Uterus (tissue), 4 donors: ENCODE results near the gene SMARCAD1. TPM values are rescaled to one million over a fixed set of nuclear protein-coding genes. Genes with fewer than 3 reads are reported as not detected.
"Not testable (repeated sequence)": the region's sequence is repeated elsewhere in the genome, so short reads cannot be mapped to it uniquely, and the experiment has no call there.

Experiments
- DNase-seq, 2 donors: peaks; one replicate each; pipeline ENCODE4 v3.0.0-alpha.2; 2019 to 2020
- H3K27ac ChIP-seq, 2 donors: fragments of 200-600 bp; sonication (generic); 1 replicate in 1 of 2; 2 replicates in 1 of 2; pipeline ENCODE4 v1.5.1; 2016 to 2018
- H3K27me3 ChIP-seq, 2 donors: fragments of 200-600 bp; sonication (generic); one replicate each; pipeline ENCODE4 v1.5.1; 2018 to 2019; ENCODE audit warnings: control low read depth in 1 of 2
- H3K36me3 ChIP-seq, 2 donors: fragments of 200-600 bp; sonication (generic); one replicate each; pipeline ENCODE4 v1.5.1; 2019; ENCODE audit warnings: control low read depth in 1 of 2
- H3K4me1 ChIP-seq, 2 donors: fragments of 200-600 bp; sonication (generic); one replicate each; pipeline ENCODE4 v1.5.1; 2018 to 2019; ENCODE audit warnings: control low read depth in 1 of 2
- H3K4me3 ChIP-seq, 2 donors: fragments of 200-600 bp; sonication (generic); 1 replicate in 1 of 2; 2 replicates in 1 of 2; pipeline ENCODE4 v1.5.1; 2018 to 2019; ENCODE audit warnings: mild to moderate bottlenecking in 1 of 2
- H3K9me3 ChIP-seq, 2 donors: fragments of 200-600 bp; sonication (generic); one replicate each; pipeline ENCODE4 v1.5.1; 2019; ENCODE audit warnings: control low read depth in 1 of 2
- POLR2A ChIP-seq, 2 donors: fragments of 450-650 bp; IDR thresholded peaks; one replicate each; pipeline ENCODE4 v1.6.1; 2016; ENCODE audit warnings: antibody characterized with exemption in 2 of 2, mild to moderate bottlenecking in 1 of 2, moderate library complexity in 1 of 2
- intact Hi-C: fragments of 100-400 bp; cut with DNase I; formaldehyde crosslinking; loops from one replicate; pipeline ENCODE4 v1.15.1; 2023; ENCODE audit warnings: low total_unique reads
- total RNA-seq, 4 donors: library from RNA; depleted of rRNA in 3 of 4; stranded (reverse); fragments of >200 nt in 3 of 4; gene quantifications; one replicate each; pipeline versions ENCODE4 v1.1.0 to v1.2.4, GENCODE V29; 2014 to 2023
- TF ChIP-seq, protein P1 (sequence below), 4 experiments: fragments of 200-600 bp in 2 of 4; fragments of 450-650 bp in 2 of 4; sonication (generic) in 2 of 4; IDR thresholded peaks; one replicate each; pipeline ENCODE4 v1.5.1; 2016 to 2019; ENCODE audit warnings: antibody characterized with exemption in 4 of 4, mild to moderate bottlenecking in 2 of 4, moderate library complexity in 1 of 4
- donor health status: DM: yes; HTN: yes; CAD: no.

The SMARCAD1 gene
- total RNA-seq, 4 donors from 2014 or later: 14.9 to 84.9 (median 23.5) TPM

- no peaks in the 10 kb centered on the region for H3K36me3 ChIP-seq
- no peaks in the 10 kb centered on the region for H3K27me3 ChIP-seq
- no peak overlapping the region for H3K27ac ChIP-seq
- intact Hi-C loops: no loop called here
- H3K4me3 ChIP-seq: no peak overlapping the region
- TF ChIP-seq, protein P1, sequence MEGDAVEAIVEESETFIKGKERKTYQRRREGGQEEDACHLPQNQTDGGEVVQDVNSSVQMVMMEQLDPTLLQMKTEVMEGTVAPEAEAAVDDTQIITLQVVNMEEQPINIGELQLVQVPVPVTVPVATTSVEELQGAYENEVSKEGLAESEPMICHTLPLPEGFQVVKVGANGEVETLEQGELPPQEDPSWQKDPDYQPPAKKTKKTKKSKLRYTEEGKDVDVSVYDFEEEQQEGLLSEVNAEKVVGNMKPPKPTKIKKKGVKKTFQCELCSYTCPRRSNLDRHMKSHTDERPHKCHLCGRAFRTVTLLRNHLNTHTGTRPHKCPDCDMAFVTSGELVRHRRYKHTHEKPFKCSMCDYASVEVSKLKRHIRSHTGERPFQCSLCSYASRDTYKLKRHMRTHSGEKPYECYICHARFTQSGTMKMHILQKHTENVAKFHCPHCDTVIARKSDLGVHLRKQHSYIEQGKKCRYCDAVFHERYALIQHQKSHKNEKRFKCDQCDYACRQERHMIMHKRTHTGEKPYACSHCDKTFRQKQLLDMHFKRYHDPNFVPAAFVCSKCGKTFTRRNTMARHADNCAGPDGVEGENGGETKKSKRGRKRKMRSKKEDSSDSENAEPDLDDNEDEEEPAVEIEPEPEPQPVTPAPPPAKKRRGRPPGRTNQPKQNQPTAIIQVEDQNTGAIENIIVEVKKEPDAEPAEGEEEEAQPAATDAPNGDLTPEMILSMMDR (IDR thresholded peaks at IDR 0.05): no peak
- no peak for TF ChIP-seq POLR2A (IDR thresholded peaks at IDR 0.05)
- H3K9me3 ChIP-seq: no peaks in the 10 kb centered on the region
- no peaks in the 10 kb centered on the region for H3K4me1 ChIP-seq
- no peak for DNase-seq
Measured at GRCh38 chr4:94284889-94285288, 77.2 kb downstream of the SMARCAD1 start.

GRCh38 chr4:94285666-94286065 lies 78.0 kb downstream of the SMARCAD1 start:
- Histone ChIP-seq H3K27me3 (no peaks in the 10 kb centered on the region), H3K4me3 (no peak overlapping the region), H3K27ac (no peak overlapping the region), H3K9me3 (no peaks in the 10 kb centered on the region), H3K4me1 (no peaks in the 10 kb centered on the region), H3K36me3 (no peaks in the 10 kb centered on the region)
- TF ChIP-seq, protein P1 (IDR thresholded peaks at IDR 0.05): no peak
- intact Hi-C loops: no loop called here
- no peak for DNase-seq

- intact Hi-C loops: no loop called here
- Histone ChIP-seq H3K36me3 (no peaks in the 10 kb centered on the region), H3K4me3 (no peak overlapping the region), H3K9me3 (no peaks in the 10 kb centered on the region), H3K27me3 (no peaks in the 10 kb centered on the region), H3K4me1 (no peaks in the 10 kb centered on the region), H3K27ac (no peak overlapping the region)
- no peak for TF ChIP-seq POLR2A (IDR thresholded peaks at IDR 0.05)
- TF ChIP-seq, protein P1 (IDR thresholded peaks at IDR 0.05): no peak
- DNase-seq: no peak
Measured at GRCh38 chr4:94290245-94290644, 82.6 kb downstream of the SMARCAD1 start.

DNA sequence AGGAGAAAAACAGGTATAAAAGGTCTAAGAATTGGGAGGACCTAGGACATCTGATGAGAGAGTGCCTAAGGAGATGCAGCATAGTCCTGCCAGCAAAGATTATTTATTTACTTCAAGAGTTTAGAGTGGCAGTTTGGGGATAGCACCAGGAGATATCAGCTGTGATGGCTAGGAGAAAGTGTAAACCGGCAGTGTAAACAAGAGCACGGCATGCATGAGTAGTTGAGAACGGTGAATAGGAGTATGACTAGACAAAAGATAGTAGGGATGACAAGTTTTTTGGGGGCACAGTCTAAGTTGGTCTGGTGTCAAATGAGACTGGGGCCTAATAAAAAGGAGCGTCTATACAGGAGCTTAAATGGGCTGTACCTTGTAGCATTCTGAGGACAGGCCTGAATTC lies 86.3 kb downstream of the SMARCAD1 start:
- H3K27ac ChIP-seq, H3K27me3 ChIP-seq, H3K4me3 ChIP-seq, H3K9me3 ChIP-seq, H3K36me3 ChIP-seq, intact Hi-C loops, DNase-seq, H3K4me1 ChIP-seq: not testable (repeated sequence)

DNA sequence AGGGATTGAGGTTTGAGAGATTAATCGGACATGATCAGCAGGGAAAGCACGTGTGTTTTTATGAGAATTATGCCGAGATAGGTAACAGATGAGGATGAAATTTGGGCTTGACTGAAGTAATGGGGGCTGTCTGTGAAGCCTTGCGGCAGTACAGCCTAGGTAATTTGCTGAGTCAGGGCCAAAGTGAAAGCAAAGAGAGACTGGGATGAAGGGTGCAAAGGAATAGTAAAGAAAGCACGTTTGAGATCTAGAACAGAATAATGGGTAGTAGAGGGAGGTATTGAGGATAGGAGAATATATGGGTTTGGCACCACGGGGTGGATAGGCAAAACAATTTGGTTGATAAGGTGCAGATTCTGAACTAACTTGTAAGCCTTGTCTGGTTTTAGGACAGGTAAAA lies 87.8 kb downstream of the SMARCAD1 start:
- DNase-seq, H3K27me3 ChIP-seq, H3K4me1 ChIP-seq, H3K9me3 ChIP-seq, H3K27ac ChIP-seq, H3K36me3 ChIP-seq, intact Hi-C loops, H3K4me3 ChIP-seq: not testable (repeated sequence)

DNA sequence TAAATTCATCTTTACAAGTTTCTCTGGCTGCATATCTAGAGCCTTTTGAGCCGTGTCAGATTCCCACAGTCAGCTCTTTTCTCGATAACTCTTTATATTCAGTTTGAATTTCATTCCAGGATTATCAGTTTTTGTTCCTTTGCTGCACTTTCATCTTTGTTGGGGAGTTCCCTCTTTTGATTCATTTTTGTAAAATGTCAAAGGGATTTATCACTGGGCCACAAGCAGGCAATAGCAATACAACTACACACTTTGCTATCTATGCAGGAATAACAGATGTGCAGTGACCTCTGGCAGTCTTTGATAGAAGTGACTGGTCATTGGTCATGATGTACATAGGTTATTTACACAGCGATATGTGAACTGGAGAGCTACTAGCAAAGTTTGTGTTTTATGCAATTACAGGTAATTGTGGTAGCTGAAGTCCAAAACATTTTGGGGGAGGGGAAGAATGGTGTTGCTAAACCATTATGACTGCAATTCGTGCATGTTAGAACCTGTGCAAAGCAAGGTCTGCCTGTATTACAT lies 91.1 kb downstream of the SMARCAD1 start:
- Histone ChIP-seq H3K27ac (no peak overlapping the region), H3K9me3 (no peaks in the 10 kb centered on the region), H3K4me3 (no peak overlapping the region), H3K4me1 (no peaks in the 10 kb centered on the region), H3K27me3 (no peaks in the 10 kb centered on the region), H3K36me3 (no peaks in the 10 kb centered on the region)
- intact Hi-C loops: no loop called here
- TF ChIP-seq, protein P1 (IDR thresholded peaks at IDR 0.05): no peak
- no peak for TF ChIP-seq POLR2A (IDR thresholded peaks at IDR 0.05)
- DNase-seq: no peak
